Lung (tissue), 12 donors: Measurements from ENCODE around the gene CENPP. TPM values are rescaled to one million over a fixed set of nuclear protein-coding genes. Genes with fewer than 3 reads are reported as not detected.
A peak's percentile ranks its signal among the peaks of the same experiment; 100 is the strongest.

ENCODE experiments used
- ATAC-seq: fragments of 200-7000 bp; cut with Tn5 transposase; one replicate; pipeline ENCODE4 v1.9.1; 2020; ENCODE audit warnings: moderate number of reproducible peaks; ENCODE audit not compliant: insufficient read depth, low FRiP score
- DNase-seq, 3 donors: peaks; one replicate each; pipeline ENCODE4 v3.0.0-alpha.2; 2013 to 2017
- H3K27ac ChIP-seq, 2 donors: one replicate each; pipeline ENCODE4 v1.5.1; 2013; ENCODE audit warnings: mild to moderate bottlenecking in 2 of 2, moderate library complexity in 2 of 2, control low read depth in 1 of 2, inconsistent platforms in 1 of 2, low read depth in 1 of 2, low read length in 1 of 2
- H3K27me3 ChIP-seq, 3 donors: one replicate each; pipeline ENCODE4 v1.5.1; 2013; ENCODE audit warnings: low read length in 2 of 3; ENCODE audit not compliant: control insufficient read depth in 3 of 3, insufficient read depth in 3 of 3
- H3K36me3 ChIP-seq, 4 donors: one replicate each; pipeline ENCODE4 v1.5.1; 2013; ENCODE audit warnings: low read length in 4 of 4, mild to moderate bottlenecking in 1 of 4, moderate library complexity in 1 of 4; ENCODE audit not compliant: control insufficient read depth in 4 of 4, insufficient read depth in 4 of 4
- H3K4me1 ChIP-seq, 5 donors: one replicate each; pipeline ENCODE4 v1.5.1; 2013; ENCODE audit warnings: low read length in 5 of 5, mild to moderate bottlenecking in 2 of 5, moderate library complexity in 1 of 5; ENCODE audit not compliant: control insufficient read depth in 5 of 5, insufficient read depth in 5 of 5
- H3K4me3 ChIP-seq: one replicate; pipeline ENCODE4 v1.5.1; 2013; ENCODE audit warnings: mild to moderate bottlenecking, control low read depth, moderate library complexity
- H3K9ac ChIP-seq, 2 donors: one replicate each; pipeline ENCODE4 v1.5.1; 2013; ENCODE audit warnings: low read length in 2 of 2, control low read depth in 1 of 2; ENCODE audit not compliant: insufficient read depth in 1 of 2
- H3K9me3 ChIP-seq, 4 donors: one replicate each; pipeline ENCODE4 v1.5.1; 2013; ENCODE audit warnings: low read length in 3 of 4, mild to moderate bottlenecking in 1 of 4, moderate library complexity in 1 of 4; ENCODE audit not compliant: control insufficient read depth in 4 of 4, insufficient read depth in 3 of 4
- WGBS, 2 donors: extraction: QIAGEN DNeasy Blood & Tissue Kit; methylation state at CpG; one replicate each; pipeline ENCODE4 v1.1.7; 2013; 5-methylcytosine and 5-hydroxymethylcytosine counted together
- polyA plus RNA-seq, 2 donors: library from polyadenylated mRNA; stranded (reverse); fragments of 200-250 nt; gene quantifications; one replicate each; pipeline ENCODE4 v1.2.1, GENCODE V29; 2013
- total RNA-seq, 2 donors: library from RNA; depleted of rRNA in 1 of 2; stranded (reverse); fragments of >200 nt in 1 of 2; gene quantifications; one replicate each; pipeline ENCODE4 v1.2.1, GENCODE V29; 2014 to 2021
- TF ChIP-seq, protein P1 (sequence below): IDR thresholded peaks from 2 replicates; pipeline ENCODE4 v1.5.1; 2012; ENCODE audit warnings: mild to moderate bottlenecking; ENCODE audit errors: control extremely low read depth, extremely low read depth
- donor health status: control.
- donor health status: control.
- donor health status: Bipolar disorder and iron deficiency.
- donor health status: healthy.
- donor health status: DM: yes; HTN: yes; CAD: no.

Gene CENPP
- total and polyA plus RNA-seq, 4 donors, result 1.2 to 11.8 (median 2.9) TPM

DNA sequence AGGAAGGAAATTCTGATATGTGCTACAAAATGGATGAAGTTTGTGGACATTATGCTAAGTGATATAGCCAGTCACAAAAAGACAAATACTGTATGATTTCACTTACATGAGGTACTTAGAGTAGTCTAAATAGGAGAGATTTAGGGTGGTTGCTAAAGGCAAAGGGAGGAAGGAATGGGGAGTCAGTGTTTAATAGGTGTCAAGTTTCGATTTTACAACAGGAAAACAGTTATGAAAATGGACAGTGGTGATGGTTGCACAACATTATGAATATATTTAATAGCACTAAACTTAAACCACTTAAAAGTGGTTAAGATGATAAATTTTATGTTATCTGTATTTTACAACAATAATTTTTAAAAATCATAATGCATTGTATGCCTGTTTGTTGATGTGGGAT lies 250.4 kb downstream of the CENPP start:
- Histone ChIP-seq H3K4me3 (no peak overlapping the region), H3K9ac (no peak overlapping the region), H3K36me3 (no peaks in the 10 kb centered on the region), H3K27me3 (no peaks in the 10 kb centered on the region), H3K27ac (no peak overlapping the region), H3K9me3 (peaks cover 0 to 3% (median 0%) of the 10 kb centered on the region in 4 donors), H3K4me1 (no peaks in the 10 kb centered on the region)
- ATAC-seq, result no peak
- no peak for DNase-seq
- TF ChIP-seq, protein P1, sequence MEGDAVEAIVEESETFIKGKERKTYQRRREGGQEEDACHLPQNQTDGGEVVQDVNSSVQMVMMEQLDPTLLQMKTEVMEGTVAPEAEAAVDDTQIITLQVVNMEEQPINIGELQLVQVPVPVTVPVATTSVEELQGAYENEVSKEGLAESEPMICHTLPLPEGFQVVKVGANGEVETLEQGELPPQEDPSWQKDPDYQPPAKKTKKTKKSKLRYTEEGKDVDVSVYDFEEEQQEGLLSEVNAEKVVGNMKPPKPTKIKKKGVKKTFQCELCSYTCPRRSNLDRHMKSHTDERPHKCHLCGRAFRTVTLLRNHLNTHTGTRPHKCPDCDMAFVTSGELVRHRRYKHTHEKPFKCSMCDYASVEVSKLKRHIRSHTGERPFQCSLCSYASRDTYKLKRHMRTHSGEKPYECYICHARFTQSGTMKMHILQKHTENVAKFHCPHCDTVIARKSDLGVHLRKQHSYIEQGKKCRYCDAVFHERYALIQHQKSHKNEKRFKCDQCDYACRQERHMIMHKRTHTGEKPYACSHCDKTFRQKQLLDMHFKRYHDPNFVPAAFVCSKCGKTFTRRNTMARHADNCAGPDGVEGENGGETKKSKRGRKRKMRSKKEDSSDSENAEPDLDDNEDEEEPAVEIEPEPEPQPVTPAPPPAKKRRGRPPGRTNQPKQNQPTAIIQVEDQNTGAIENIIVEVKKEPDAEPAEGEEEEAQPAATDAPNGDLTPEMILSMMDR, result no peak
- 25 to 39% methylated on average over 1 of the region's 1 CpG for WGBS, 2 donors

DNA sequence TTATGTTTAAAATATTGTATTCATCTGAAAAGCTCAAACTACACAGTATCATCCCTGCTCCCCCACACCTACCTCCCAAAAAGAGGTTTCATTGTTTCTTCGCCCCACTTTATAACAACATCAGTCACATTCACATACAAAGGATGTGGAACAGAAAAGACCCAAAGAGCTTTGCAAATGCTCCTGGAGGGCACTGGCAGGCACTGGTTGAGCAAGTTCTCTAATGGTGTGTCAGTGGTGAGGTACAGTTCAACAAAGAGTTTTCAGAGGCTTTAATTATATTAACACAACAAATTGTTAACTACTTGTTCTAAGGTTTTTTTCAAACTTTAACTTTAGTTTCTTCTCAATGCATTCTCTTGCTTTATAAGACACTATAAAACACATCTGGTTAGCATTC lies 264.2 kb downstream of the CENPP start:
- no peaks in the 10 kb centered on the region for H3K27me3 ChIP-seq
- peaks cover 0 to 46% (median 1%) of the 10 kb centered on the region in 5 donors for H3K4me1 ChIP-seq
- peak overlapping the region in 1 of 2 donors; percentile 47 for H3K27ac ChIP-seq
- TF ChIP-seq, protein P1, result no peak
- H3K9ac ChIP-seq, result peak overlapping the region in 1 of 2 donors; percentile 57
- H3K36me3 ChIP-seq, result no peaks in the 10 kb centered on the region
- ATAC-seq (no peak), DNase-seq (no peak)
- 63 to 69% methylated on average over 1 of the region's 1 CpG for WGBS, 2 donors
- H3K4me3 ChIP-seq, result no peak overlapping the region
- no peaks in the 10 kb centered on the region for H3K9me3 ChIP-seq

DNA sequence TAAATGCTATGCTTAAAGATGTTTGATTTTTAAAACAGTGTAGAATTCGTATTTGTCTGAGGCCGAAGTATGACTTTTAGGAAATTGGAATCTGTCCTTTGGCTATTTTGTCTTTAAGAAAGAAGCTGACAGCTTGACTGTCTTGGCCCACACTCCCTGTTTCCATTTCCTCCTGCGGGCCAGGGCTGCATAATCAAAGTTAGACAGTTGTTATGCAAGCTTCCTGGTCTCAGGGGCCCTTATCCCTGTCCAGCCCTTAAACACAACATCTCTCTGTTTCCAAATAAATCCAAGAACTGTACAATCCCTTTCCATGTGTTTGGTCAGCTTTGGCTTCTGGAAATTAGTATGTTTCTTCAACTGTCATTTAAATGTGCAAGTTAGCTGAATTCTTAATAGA lies 264.6 kb downstream of the CENPP start:
- H3K27me3 ChIP-seq, result no peaks in the 10 kb centered on the region
- peak; percentile 69 for ATAC-seq
- no peak overlapping the region for H3K27ac ChIP-seq
- TF ChIP-seq, protein P1, result no peak
- H3K9ac ChIP-seq, result peak overlapping the region in 1 of 2 donors; percentile 57
- no peaks in the 10 kb centered on the region for H3K9me3 ChIP-seq
- peak; percentile 90 to 99 (median 97) for DNase-seq
- 6 to 23% methylated on average over 3 of the region's 3 CpGs for WGBS, 2 donors
- no peaks in the 10 kb centered on the region for H3K36me3 ChIP-seq
- H3K4me1 ChIP-seq, result peaks cover 0 to 46% (median 1%) of the 10 kb centered on the region in 5 donors
- H3K4me3 ChIP-seq, result no peak overlapping the region

DNA sequence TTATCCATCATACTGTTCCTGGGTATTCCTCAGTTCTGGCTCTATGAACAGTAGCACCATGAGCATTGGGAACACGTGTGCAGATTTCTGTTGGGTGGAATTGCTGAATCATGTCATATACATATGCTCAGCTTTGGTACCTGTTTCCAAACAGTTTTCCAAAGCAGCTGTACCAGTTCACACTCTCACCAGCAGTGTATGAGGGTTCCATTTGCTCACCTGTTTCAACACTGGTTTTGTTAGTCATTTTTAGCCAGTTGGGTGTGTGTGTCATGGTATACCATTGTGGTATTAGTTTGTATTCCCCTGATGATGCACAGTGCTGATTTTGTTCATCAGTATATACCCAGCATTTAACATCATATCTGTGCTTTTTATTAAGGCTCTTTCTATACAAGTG lies 266.8 kb downstream of the CENPP start:
- no peak for DNase-seq
- Histone ChIP-seq H3K27me3 (no peaks in the 10 kb centered on the region), H3K4me3 (no peak overlapping the region), H3K36me3 (no peaks in the 10 kb centered on the region), H3K27ac (no peak overlapping the region), H3K9ac (no peak overlapping the region), H3K4me1 (peaks cover 0 to 54% (median 5%) of the 10 kb centered on the region in 5 donors), H3K9me3 (no peaks in the 10 kb centered on the region)
- ATAC-seq, result no peak
- 85 to 91% methylated on average over 1 of the region's 1 CpG for WGBS, 2 donors
- TF ChIP-seq, protein P1, result no peak
